Activated CD8-positive, alpha-beta memory T cell treated with anti-CD3 and anti-CD28 coated beads for 48 hours (primary cell): Measurements from ENCODE around the gene RHBG.

Source experiments
- DNase-seq, 3 experiments: peaks; one replicate each; pipeline ENCODE4 v3.0.0-alpha.2; 2020; ENCODE audit warnings: low read depth in 2 of 3, low spot score in 2 of 3

The RHBG gene

GRCh38 chr1:156385534-156386031 is 16.6 kb downstream of the RHBG start:
- DNase-seq: peak; percentile 15 to 70 (median 57)

DNA sequence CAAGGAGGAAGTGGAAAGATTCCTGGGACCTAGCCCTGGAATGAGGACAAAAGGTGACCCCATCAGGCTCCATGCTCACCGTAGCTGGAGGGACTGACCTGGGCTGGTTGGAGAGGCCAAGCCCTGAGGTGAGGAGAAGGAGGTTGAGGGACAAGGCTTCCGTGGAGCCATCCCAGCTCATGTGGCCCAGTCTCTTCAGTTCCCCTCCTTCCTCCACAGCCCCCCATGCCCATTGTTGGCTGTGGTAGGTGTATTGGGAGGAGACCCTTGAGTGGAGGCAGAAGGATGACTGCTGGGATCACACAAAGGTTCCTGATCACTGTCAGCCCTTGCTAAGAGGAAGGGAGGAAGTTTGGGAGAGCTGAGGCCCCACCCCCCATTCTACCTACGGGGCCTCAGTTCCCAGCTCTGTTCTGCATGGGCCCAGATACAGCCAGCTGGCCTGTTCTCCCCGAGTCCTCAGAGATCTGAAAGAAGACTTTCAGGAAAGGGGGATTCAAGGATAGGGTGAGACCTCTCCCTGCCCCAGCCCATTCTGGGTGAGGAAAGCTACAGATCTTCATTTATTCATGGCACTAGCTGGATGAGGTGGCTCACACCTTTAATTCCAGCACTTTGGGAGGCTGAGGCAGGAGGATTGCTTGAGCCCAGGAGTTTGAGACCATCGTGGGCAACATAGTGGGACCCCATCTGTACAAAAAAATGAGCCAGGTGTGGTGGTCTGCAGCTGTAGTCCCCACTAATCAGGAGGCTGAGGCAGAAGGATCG is 17.3 kb downstream of the RHBG start:
- DNase-seq: no peak

- no peak for DNase-seq
Measured at GRCh38 chr1:156386949-156387869, 18.2 kb downstream of the RHBG start.

GRCh38 chr1:156387870-156388173 is 18.8 kb downstream of the RHBG start:
- no peak for DNase-seq

DNA sequence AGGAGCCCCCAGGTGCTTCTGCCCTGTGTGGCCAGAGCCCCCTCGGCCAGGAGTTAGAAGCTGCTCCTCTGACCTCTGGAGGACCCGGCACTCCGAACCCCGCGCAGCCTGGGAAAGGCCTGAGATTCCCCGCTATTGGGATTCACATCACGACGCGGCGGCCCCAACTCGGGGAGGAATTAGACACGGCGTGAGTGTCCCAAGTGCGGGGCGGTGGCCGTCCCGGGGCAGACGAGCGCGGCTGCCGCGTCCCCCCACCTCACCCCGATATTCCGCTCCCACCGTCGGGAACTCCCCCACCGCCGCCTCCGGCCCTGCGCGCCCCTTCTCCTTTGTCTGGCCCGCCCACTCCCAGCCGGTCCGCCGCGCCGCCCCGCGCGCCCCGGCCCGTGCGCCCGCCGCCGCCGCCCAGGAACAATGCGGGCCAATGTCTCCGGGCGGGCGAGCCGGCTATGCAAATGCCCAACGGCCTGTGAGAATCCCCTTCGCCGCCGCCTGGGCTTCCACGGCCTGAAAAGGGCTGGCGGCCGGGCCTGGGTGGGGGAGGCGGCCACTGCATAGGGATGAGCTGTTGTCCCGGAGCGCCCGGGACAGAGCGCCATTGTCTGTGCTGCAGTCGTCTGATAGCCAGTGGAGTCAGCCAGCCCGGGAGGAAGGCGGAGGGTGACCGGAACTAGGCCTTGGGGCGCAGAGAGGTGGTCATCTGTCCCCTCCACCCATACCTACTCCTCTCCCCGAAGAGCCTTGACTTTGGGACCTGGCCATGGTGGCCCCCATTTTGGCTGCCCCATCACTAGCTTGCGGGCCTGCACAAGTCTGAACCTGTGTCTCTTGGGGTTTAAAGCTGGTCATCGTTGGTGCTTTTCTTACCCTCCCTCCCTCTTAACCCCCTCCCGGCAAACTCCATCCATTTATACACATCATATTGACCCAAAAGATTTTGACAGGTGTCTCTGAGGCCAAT is 19.4 kb downstream of the RHBG start:
- DNase-seq: no peak

GRCh38 chr1:156389311-156389710 is 20.3 kb downstream of the RHBG start:
- no peak for DNase-seq

GRCh38 chr1:156390469-156391365 is 21.7 kb downstream of the RHBG start:
- no peak for DNase-seq

- no peak for DNase-seq
Measured at GRCh38 chr1:156391366-156391677, 22.3 kb downstream of the RHBG start.

DNA sequence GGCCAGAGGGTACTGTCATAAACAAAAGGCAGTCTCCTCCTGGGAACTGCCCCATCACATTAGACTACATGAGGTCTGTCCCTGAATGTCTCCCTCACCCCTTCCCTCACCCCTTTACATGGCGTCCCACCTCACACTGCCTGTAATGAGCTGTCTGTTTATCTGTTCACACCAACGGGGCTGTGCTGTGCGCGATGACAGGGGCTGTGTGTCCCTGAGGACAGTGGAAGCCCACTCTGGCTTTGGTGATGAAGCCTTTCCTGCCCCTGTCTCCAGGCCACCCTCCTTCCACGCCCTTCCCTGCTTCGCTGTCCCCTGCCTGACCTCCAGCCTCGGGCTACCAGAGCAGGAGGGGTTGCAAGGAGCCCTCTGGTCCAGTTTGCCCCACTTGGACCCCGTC is 22.7 kb downstream of the RHBG start:
- no peak for DNase-seq

DNA sequence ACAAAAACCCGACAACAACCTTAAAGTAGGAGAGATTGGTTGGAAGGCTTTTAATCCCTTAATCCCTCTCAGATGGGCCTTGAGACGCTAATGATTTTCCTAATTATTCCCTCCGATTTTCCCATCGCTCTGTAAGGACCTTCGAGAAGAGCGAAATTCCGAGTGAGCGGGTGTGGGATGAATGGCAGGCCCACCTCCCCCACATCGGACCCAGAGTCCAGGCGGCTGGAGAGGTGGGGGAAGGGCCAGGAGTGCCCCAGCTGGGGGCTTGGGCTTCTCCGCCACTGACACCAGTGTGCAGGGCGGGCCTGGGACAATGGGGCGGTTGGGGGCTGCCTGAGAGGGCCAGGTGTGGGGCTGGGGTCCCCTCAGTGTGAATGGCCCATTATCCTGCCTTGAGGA is 23.4 kb downstream of the RHBG start:
- no peak for DNase-seq

- DNase-seq: no peak
Measured at GRCh38 chr1:156393095-156393494, 24.1 kb downstream of the RHBG start.

GRCh38 chr1:156394082-156394481 is 25.1 kb downstream of the RHBG start:
- no peak for DNase-seq

DNA sequence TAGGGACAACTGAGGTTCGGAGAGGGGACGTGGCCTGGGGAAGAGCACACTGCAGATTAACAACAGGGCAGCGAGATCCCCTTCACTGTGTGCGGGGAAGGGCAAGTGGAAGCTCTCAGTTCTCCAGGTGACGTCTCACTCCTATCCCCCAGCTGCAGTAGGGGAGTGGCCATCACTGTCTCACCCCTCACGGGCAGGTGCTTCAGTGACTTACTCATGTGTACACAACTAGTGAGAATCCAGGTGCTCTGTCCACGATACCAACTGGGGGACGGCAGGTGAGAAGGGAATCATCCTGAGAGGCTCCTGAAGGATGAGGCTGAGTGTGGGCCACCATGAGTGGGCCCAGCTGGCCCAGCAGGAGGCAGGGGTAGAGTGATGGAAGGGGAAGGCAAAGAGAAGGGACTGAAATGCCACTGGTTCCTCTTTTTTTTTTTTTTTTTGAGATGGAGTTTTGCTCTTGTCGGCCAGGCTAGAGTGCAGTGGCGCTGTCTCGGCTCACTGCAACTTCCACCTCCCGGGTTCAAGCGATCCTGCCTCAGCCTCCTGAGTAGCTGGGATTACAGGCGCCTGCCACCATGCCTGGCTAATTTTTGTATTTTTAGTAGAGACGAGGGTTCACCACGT is 25.9 kb downstream of the RHBG start:
- no peak for DNase-seq

DNA sequence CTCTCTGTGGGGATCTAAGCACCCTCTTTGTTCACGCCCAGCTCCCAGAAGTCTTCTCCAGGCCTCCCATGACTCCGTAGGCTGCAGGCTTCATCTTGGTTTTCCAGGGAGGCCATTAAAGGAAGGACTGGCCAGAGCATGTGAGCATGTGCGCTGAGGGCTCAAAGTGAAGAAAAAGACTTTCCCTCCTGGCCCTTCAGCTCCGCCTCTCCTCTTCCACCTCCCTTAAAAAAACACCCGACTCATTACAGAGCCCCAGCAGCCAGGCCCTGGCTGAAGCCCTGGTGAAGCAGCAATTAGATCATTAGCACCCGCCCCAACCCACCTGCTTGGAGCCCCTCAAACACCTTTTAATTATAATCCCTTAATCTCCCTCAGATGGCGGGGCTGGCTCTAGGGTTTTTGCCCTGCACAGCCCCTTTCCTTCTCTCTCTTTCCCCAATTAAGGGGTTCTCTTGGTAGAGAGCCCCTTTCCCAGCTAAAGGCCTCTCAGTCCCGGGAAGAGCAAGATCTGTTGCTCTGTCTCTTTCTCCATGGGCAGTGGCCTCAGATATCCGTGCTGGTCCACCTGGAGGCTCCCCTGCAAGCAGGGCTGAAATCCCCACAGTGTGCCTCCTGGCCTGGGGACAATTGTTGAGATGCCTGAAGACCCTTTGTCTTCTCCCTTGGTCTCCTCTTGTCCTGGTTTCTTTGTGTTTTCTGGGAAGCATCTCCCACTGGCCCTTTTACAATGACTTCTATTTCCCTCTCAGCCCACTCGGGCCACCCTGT is 30.5 kb downstream of the RHBG start:
- no peak for DNase-seq

GRCh38 chr1:156400191-156400935 is 31.4 kb downstream of the RHBG start:
- DNase-seq: no peak

DNA sequence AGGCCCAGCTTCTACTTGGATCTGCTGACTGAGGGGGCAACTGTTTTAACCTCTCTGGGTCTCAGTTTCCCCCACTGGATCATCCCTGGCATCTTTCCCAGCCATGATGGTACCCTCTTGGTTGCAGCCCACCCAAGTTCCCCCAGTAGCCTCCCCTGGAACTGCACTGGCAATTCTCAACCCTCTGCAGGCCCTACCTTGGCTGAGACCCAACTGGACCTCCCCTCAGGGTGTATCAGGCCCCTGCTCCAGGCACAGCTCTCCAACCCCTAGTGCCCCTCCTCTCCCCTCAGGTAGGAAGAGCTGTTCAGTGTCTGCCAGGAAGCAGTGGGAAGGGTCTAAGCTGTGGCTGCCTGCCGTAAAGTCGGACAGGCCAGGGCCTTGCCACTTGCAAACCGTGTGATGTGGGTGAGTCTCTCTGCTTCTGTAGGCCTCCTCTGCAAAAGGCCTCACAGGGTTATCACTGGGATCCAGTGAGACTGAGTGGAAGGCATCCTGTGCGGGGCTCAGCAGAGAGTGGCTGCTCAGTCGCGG is 32.1 kb downstream of the RHBG start:
- DNase-seq: no peak

DNA sequence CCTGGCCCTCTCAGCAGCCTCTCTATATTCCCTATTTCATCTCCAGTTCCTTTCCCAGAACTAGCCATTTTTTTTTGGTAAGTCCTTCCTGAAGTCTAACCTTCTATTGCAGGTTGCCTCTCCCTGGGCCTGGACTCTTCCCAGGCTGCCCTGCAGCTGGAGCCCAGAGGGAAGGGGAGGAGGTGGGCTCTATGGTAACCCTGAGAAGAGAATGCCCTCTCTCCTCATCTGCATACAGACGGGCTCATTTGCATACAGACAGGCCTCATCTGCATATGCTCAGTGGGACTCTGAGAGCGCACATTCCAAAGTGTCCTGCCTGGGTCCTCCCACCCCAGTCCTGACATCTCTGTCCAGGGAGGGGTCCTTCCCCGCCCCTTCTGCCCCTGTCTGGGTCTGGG is 32.7 kb downstream of the RHBG start:
- no peak for DNase-seq
